GM21360 (cell line): ENCODE measurements around the gene CD99.
A peak's percentile ranks its signal among the peaks of the same experiment; 100 is the strongest.
"Not testable (repeated sequence)": the region's sequence is repeated elsewhere in the genome, so short reads cannot be mapped to it uniquely, and the experiment has no call there.

Source experiments
- ATAC-seq: cut with Tn5 transposase; IDR thresholded peaks from one replicate; pipeline ENCODE4 v1.9.1; 2021; ENCODE audit warnings: mild to moderate bottlenecking, moderate library complexity; ENCODE audit not compliant: unreplicated experiment

Gene CD99

DNA sequence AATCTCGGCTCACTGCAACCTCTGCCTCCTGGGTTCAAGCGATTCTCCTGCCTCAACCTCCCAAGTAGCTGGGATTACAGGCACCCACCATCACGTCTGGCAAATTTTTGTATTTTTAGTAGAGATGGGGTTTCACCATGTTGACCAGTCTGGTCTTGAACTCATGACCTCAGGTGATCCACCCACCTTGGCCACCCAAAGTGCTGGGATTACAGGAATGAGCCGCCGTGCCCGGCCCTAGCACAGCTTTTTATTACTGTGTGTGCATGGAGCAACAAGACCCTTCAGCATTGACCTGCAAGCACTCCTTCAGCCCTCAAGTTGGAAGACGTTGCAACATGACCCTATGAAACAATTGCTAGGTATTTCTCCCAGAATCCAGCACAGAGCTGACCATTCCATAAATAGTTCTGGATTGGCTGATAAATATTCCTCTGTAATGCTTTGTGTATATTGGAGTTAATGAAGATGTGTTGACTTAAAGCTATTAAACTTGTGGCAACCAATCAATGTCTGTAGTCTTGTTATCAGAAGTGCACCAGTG lies 15.4 kb upstream of the CD99 start:
- not testable (repeated sequence) for ATAC-seq

GRCh38 chrX:2676794-2677675 lies 14.1 kb upstream of the CD99 start:
- no peak for ATAC-seq

- ATAC-seq = no peak
Measured at GRCh38 chrX:2677764-2678163, 13.3 kb upstream of the CD99 start.

DNA sequence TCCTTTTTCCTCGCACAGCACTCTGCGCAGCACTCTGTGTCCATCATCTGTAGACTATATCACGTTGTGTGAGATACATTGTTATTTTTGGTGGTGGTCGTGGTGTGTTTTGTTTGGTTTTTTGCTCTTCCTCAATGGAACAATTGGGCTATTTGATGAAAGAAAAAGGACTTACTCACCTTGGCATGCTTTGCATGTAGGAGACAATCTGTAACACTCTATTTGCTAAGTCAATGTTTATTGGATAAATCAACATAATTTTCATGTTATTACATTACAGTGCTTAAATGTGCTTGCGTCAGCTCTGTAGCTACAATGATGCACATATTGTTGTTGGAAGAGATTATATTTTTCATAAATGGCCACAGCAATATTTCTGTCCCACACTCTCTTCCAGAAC lies 12.5 kb upstream of the CD99 start:
- ATAC-seq = no peak

- ATAC-seq = no peak
Measured at GRCh38 chrX:2679534-2680485, 11.3 kb upstream of the CD99 start.

DNA sequence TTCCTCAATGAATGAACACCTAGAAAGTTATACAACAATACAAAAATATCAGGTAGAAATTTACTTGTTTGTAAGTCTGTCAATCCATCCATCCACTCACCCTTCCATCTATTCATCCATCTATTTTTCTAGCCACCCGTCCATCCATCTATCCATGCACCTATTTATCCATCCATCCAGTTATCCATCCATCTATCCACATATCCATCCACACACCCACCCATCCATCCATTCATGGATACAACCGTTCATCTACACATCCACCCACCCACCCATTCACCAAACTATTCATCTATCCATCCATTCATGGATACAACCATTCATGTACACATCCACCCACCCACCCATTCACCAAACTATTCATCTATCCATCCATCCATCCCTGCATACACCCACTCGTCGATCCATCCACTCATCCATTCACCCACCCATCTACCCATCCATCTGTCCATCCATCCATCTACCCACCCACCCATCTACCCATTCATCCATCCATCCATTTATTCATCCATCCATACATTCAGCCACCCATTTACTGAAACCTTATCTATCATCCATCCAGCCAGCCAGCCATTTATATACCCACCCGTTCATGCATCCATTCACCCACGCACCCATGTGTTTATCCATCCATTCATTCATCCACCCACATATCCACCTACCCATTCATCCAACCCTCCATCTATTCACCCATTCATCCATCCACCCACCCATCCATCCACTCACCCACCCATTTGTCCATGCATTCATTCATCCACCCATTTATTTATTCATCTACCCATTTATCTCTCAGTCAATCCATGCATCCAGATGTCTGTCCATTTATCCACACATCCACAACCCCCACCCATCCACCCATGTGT lies 10.4 kb upstream of the CD99 start:
- no peak for ATAC-seq

GRCh38 chrX:2682565-2683177 lies 8.4 kb upstream of the CD99 start:
- ATAC-seq = no peak

DNA sequence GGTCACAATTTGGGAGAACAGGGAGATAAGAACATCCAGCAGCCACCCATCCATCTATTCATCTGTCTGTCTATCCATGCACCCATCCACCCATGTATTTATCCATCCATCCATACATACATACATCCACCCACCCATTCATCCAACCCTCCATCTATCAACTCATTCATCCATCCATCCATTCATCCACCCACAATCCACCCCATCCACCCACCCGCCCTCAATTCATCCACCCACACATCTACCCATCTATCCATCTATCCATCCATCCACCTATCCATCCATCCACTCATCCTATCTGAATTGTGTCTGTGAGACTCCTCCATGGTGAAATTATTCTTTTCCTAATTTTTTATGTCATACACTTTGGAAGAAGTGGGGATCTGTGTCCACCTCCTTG lies 6.8 kb upstream of the CD99 start:
- ATAC-seq = no peak

DNA sequence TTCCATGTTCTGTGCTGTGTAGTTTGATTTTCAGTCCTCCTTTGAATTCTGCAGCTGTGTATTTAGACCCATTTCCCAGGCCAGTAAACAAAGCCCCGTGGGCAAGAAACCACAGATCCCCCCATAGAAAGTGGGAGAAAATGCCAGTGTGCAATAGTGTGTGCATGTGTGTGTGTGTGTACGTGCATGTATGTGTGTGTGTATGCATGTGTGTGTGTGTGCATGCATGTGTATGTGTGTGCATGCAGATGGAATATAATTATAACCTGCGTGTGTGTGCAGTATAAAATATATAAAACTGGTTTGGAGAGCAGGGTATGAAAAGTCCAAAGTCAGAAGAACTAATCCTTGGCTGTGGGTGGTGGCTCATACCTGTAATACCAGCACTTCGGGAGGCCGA lies 5.2 kb upstream of the CD99 start:
- ATAC-seq = no peak

- no peak for ATAC-seq
Measured at GRCh38 chrX:2689773-2690666, 1.1 kb upstream of the CD99 start.

- peak; percentile 2 for ATAC-seq
Measured at GRCh38 chrX:2691543-2692220, 587 bp downstream of the CD99 start.

DNA sequence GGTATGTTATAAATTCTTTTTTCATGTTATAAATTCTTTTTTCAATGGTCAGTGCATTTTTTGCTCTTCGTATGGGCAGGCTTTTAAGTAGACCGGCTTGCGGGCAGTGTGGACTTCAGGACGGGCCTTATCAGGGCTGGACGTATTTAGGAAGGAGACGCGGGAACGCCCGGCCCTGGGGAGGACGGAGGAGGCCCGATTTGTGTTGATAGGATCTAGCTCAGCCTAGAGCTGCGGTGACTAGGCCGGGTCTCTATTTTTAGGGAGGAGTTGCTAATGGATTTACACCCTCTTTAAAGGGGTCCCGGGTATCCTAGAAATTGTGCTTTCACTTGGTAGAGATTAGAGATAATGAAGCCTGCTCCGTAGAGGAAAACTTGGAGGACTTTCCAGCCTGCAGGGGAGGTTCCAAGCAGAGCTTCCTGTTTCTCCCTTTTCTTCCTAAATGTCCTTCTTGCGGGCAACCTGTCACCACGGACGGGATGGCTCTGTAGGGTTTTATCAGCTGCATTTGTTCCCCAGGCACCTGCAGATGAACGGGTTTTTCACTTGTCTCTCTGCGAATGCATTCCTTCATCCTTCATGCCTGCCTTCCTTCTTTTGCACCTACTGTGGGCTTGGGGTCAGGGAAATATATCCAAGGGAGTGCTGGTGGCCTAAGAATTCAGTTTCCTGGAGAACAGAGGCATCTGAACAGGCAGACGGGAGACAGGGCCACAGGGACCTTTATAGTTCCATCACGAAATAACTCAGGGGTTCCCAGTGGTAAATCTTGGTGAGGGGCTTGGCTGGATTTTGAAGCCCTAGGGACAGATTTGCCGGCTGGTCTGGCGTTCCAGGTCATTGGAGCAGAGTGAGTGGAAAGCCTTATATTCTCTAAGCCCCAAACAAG lies 1.4 kb downstream of the CD99 start:
- ATAC-seq = no peak

- no peak for ATAC-seq
Measured at GRCh38 chrX:2693113-2694002, 2.3 kb downstream of the CD99 start.

GRCh38 chrX:2694914-2695267 lies 3.8 kb downstream of the CD99 start:
- no peak for ATAC-seq

- peak; percentile 90 for ATAC-seq
Measured at GRCh38 chrX:2696698-2697215, 5.7 kb downstream of the CD99 start.

DNA sequence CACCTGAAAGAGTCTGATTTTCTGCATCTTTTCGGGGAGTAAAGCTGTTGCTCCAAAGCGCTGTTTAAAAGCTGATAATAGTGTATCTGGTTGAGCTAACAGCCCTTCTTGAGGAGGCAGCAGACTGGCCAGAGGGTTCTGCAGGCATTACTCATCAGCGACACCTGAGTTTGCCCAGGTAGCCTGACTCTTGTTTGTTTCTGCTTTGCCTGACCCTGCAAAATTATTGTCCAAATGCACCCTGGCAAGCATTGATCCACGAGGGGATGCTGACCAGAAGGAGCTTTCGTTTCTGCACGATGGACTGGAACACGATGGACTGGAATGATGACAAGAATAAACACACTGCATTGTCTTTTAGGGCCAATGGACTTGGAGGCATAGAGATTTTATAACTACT lies 6.2 kb downstream of the CD99 start:
- ATAC-seq = peak; percentile 0
